Measurements from ENCODE around the gene SASH3. TPM values are rescaled to one million over a fixed set of nuclear protein-coding genes. Genes with fewer than 3 reads are reported as not detected.
A peak's percentile ranks its signal among the peaks of the same experiment; 100 is the strongest.

Gene SASH3
- total RNA-seq, 1 experiment from 2014 or later, result not detected

DNA sequence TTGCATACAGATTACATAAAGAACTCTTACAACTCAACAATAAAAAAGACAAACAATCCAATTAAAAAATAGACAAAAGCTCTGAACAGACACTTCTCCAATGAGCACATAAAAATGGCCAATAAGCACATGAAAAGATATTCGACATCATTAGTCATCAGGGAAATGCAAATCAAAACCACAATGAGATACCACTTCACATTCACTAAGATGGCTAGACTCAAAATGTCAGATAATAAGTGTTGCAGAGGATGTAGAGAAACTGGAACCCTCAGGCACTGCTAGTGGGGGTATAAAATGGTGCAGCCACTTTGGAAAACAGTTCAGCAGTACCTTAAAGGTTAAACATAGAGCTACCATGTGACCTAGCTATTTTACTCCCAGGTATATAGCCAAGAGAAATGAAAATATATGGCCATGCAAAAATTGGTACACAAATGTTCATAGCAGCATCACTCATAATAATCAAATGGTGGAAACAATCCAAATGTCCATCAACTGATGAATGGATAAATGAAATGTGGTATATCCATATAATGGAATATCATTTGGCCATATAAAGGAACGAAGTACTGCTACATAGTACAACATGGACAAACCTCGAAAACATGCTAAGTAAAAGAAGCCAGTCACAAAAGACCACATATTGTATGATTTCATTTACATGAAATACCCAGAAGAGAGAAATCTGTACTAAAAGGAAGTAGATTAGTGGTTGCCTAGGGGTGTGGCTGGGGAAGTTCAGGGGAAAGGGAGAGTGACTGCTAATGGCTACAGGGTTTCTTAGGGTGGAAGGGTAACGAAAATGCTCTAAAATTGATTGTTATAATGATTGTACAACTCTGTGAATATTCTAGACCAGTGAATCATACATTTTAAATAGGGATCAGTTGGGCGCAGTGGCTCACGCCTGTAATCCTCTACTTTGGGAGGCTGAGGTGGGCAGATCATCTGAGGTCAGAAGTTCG is 29.4 kb downstream of the SASH3 start:
- no peak for DNase-seq (ENCODE audit: low spot score)

DNA sequence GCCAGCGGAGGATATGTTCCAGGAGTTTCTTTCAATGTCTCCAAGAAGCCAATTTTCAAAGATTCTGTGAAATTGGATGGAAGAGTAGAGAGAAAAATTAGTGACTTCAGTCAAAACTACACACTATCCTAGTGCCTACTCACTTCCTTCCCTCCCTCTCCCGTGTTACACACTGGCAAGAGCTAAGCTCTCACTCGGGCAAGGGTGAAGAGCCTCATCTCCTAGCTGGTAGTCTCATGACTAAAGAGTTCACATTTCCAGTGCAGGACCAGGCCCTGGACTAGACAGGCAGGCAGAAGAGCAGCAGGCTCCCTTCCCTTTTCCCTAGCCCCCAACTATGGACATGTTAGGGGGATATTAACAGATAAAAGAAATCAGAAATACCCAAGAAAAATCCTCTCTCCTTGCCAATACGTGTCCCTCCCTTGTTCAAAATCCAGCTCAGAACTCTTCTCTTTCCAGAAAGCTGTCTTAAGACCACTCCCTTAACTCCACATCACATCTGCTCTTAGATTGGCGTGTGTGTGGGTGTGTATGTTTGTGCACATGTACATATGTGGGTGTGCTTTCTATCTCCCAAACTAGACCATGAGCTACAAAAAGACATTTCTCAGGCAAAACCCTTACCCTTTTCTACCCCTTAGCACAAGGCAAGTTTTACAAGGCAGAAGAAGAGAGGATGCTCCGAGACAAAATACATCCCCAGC is 34.1 kb downstream of the SASH3 start:
- DNase-seq (ENCODE audit: low spot score), result no peak

DNA sequence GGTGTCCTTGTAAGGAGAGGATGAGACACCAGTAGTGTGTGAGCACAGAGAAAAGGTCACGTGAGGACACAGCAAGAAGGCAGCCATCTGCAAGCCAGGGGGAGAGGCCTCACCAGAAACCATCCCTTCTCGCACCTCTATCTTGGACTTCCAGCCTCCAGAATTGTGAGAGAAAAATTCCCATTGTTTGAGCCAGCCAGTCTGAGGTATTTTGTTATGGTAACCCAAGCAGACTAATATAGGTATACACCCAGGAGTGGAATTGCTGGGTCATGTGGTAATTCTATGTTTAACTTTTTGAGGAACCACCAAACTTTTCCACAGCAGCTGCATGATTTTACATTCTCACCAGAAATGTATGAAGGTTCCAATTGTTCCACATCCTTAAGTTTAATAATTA is 38.4 kb downstream of the SASH3 start:
- DNase-seq (ENCODE audit: low spot score), result no peak

DNA sequence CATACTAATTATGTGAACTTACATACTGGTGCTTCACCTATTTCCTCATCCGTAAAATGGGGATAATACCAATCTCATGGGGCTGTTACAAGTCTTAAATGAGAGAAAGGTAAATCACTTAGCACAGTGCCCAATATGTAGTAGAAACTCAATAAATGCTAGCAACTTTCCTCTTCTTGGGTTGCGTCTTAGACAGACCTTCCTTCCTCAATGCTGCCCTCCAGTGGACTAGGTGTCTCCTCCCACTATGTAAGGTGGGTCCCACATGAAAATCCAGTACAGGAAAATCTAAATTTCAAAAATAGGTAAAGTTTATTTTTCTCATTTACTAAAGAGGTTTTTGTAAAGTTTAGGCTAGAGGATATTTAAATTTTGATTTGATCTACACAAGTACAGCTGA is 43.4 kb downstream of the SASH3 start:
- DNase-seq (ENCODE audit: low spot score), result peak; percentile 35

DNA sequence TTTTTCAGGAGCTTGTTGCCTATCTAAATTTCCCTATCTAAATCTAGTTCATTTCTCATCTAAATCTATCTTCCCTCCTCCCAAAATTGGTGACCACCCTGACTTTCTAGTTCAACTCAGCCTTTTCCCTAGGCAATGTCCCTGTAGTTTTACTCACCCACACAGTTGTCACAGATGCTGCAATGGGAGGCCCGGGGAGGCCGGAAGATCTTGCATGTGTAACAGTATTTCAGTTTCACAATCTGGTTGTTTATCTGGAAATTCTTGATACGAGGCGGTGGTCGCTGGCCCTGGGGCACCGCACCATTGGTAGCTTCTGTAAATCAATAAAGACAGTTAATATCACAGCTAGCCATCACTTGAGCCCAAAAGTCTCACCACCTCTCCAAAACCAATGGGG is 43.8 kb downstream of the SASH3 start:
- no peak for DNase-seq (ENCODE audit: low spot score)

DNA sequence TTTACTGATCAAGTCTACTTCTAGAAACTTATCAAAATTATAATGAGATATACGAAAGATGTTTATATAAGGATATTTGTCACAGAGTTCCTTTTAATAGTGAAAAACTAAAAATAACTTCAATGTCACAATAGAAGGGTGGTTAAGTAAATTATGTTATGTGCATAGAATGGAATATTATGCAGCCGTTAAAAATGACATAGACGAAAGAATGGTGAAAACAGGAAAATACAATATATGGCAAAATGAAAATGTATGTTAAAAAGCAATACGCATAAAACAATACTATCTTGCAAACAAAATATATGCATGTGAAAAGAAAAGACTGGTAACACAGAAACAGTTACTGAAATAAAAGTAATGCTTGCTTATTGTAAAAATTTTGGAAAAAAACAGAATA is 44.9 kb downstream of the SASH3 start:
- DNase-seq (ENCODE audit: low spot score), result no peak

DNA sequence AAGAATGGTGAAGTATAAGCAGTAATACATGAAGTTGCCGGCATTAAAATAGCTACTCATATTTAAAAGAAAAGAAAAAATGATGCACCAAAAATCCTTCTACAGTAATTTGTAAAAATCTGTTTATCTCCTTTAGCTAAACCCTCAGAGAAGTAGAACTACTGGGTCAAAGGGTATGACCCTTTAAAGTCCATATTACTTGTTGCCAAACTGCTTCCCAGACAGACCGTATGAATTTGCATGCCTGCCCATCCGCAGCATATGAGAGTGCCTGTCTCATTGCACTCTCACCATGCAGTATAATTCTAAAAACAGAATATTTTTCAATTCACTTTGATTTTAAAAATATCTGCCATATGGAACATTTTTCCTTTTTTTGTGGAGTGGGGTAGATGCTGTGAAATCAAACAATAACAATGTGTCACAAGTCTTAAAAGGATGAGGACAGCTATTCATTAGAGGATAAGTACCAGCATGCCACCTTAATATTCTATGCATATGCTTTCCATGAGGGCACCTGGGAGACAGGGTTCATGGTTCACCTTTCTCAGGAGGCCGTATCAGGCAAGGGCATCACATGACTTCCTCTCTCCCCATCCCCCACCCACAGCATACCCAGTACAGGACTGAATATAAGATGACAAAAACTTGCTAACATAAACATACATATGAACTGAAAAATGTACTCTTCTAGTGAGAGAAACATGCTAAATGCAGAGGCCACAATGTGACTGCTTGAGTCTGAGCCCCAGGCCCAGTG is 46.2 kb downstream of the SASH3 start:
- DNase-seq (ENCODE audit: low spot score), result no peak

DNA sequence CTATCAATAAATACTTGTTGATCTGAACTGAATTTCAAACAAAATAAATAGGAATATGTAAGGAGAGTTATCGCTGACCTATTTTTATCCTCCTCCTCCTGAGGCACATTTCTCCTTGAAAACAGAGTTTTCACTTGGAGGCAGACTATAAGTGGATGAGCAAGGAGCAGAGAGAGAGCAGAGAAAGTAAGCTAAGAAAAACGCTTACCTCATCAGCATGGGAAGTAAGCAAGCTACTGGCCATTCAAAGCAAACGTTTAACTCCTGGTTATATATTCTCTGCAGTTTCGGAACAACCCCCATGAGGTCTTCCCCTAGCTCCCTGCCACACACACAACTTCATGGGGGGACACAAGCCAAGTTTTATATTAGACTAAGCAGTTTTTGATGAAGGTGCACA is 50.7 kb downstream of the SASH3 start:
- no peak for DNase-seq (ENCODE audit: low spot score)

DNA sequence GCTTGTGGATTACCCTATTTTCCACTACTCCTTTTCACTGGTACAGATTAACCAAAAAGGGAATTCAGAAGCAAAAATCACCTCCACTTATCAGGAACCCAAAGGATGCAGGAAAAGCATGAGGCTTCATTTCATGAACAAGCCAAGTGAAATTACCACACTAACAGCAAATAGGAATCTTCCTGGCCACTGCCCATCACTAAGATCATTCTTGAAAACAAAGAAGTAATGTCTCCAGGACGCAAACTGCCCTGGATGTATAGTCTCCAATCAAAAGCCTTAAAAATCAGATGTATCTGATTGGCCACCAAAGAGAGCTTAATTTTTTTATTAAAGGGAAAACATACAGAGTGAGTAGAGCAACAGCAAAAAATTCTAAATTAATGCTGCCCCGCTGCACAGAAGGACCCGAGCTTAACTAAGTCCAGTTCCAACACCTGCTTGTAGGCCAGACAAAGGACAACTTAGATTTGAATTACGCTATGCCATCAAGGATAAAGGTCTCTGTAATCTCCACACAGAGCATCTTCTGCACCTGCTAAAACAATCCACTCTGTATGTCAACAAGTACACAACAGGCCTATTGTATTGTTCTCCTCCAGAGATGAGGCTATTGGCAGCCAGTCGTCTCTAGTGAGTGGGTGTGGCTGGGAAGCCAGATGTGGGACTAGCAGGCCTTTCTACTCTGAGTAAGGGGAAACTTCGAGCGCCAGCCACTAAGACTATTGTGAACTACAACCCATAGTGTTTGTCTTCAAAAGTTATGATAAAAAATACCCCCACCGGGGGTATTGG is 51.5 kb downstream of the SASH3 start:
- no peak for DNase-seq (ENCODE audit: low spot score)

DNA sequence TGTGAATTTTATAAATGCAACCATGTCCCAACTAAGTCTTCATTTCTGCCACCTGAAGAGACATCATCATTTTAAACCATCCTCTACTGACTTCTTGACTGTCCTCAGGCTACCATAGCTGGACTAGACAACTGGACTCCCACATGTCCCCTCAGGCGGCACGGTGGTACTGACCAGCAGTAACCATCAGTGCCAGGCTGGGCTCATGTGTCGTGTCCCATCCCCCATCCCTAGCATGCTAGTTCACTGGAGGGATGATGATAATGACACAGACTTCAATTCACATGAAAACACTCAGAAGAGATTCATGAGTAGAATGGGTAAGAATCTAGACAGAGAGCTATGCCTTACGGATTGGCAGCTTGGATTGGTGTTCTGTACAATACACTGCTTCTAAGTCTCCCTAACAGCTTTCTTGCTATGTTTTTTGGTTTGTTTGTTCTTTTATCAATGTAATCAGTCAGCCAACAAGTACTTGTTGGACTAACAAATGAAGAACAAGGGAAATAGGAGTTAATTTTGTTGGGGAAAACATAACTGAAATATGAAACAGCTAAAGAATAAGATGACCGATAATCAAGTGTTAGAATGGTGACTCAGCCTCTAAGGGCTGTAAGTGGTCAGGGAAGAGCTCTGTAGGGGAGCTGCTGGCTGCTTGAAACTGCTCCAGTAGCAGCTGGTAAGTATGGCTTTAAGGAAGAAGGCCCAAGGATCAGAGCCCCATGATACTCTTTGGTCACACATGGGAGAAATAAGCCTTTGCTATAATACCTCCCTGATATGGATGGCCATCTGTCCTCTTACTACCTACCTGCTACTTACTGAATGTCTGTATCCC is 53.6 kb downstream of the SASH3 start:
- no peak for DNase-seq (ENCODE audit: low spot score)

DNA sequence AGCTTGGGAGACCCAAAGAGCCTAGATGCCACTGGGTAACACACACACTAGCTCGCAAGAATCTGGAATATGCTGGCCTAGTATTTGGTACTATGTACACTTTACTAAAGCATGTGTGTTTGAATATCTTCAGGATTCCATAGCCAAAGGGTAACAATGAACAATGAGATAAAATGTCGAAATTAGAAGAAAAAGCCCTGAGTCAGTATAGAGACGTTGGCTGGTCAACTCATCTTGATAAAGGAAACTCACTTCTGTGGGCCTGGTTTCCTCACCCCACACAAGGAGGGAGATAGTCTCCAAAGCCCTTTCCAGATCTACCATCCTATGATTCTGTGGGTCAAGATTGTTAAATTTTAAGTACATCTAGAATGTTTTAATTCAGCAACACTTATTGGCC is 57.1 kb downstream of the SASH3 start:
- DNase-seq (ENCODE audit: low spot score), result no peak

DNA sequence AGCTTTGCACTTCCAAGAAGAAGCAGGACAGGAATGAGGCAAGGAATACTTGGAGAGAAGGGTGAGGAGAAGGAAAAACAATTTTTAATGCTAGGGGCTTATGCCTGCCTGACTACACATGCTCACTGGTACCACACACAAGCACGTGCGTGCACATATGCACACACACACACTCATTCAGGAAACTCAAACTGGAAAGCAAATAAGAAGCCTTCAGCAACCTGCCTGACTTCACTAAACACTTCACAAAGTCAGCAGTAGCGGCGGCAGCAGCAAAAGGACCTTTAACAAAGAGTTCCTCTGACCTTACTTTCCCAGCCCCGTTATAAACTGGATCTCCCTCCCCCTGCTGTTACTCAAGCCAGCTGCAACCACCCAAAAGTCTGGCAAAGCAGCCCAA is 60.6 kb downstream of the SASH3 start:
- DNase-seq (ENCODE audit: low spot score), result no peak

DNA sequence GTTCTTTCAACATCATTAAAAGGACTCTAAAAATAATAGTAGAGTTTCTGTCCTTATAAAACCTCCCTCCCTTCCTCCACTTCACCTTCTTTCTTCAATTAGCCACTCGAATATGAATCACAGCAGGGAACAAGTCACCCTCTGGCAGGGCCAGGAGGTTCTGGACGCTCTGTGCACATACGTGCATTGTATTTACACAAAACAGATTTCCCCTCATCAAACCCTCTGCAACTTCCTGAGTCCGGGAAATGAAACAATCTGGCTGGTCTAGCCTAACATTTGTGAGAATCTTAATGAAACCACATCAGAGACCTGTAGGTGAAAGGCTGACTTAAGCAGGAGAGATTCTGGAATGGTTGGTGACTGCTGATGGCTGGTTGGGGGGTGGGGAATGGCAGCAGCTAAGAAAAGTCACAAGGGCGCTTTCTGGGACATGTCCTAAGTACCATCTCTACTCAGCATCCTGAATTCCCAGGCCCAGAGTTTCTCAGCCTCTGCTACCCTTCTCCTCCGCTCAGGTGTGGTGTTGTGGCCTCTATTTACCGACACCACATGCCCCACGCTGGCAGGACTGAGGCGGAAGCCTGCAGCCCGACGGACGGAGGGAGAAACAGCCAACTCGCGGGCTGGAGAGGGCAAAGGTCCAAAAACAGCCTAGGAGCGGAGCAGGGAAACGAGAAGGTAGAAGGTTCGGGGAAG is 62.9 kb downstream of the SASH3 start:
- DNase-seq (ENCODE audit: low spot score), result no peak

DNA sequence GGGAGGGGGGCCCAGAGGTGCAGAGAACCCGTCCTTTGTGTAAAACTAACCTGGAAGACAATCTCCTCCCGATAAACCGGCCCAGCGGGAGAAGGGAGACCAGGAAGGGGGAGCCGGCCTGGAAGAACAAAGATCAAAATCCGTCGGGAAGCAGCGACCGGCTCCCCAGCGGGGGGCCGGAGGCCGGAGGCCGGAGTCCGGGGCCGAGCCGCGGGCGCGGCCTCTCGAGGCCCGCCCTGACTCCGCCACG is 63.4 kb downstream of the SASH3 start:
- DNase-seq (ENCODE audit: low spot score), result no peak

DNA sequence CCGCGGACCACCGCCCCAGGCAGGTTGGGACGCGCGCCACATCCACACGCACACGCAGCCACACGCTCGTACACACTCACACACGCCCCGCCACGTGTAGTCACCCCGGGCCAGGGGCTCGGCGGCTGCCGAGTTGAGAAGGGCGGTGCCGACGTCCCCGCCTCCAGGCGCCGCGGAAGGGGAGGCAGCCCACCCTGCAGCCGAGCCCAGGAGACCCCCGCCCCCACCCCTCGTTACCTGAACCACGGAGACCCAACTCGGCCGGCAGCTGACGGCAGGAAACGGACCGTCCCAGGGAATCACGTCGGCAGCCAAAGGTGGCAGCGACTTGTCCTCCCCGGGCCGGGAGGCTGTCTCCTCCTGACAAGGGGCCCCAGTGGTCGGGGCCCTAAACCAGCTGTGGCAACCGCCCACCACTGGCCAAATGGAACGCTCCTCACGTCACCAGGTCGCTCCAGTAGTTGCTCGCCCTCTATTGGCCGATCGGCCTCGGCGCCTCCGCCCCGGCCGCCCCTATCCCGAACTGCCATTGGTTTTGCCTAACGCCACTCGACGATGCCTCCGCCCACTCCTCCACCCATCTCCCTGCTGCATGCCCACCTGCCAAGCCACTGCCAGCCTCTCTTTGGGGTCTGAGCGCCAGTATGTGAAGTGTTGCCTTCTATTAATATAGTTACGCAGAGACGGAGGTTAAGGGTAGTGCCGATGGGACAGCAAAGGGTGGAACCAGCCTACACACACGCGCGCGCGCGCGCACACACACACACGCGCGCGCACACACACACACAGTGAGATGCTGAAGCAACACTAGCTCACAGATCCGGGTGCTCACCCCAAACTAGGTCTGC is 63.9 kb downstream of the SASH3 start, which contains the start of gene ZDHHC9:
ZDHHC9 (minus strand) TSS at position 428 of the 848 bp plus-strand sequence. CDS start 1,941 bp downstream, outside the sequence.
- DNase-seq (ENCODE audit: low spot score), result peak; percentile 80
